ENCODE data around the gene CR1L.
"Not testable (repeated sequence)": the region's sequence is repeated elsewhere in the genome, so short reads cannot be mapped to it uniquely, and the experiment has no call there.

The CR1L gene

DNA sequence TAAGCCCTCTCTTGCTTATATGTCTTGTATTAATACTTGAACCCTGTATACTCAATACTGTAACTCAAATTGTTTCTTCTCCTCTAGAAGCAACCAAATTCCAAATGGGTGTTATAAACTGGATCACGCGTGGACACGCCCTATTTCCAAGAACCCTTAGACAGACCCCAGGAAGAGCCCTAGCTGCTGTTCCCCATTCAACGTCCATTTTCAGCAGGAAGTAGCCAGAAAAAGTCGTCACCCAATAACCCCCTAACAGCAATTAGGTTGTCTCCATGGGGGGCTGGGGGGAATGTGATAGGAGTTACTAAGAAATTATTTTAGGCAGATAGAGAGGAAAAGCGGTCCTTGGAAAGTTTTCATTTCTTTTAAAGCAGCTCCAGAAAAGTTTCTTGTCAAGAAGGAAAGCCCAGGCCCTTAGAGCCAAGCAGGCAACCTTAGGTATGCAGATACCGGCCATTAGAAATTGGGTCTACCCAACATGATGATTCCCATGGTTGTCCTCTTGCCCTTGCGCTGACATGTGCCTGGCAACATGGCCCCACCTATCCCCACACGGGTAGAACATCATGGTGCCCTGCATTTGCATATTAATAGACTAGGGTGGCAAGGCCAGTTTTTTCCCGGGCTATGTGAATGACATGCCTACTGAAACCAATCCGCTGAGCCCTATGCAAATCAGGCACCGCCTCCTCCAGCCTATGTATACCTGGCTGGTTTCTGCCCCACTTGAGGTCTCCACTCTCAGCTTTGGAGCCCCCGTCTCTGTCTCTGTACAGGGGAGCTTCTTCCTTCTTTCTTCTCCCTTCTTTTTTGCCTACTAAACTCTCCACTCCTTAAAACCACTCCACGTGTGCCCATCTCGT, 102.9 kb downstream of the CR1L start:
- DNase-seq: no peak

GRCh38 chr1:207748737-207749528, 104.0 kb downstream of the CR1L start:
- DNase-seq: no peak

DNA sequence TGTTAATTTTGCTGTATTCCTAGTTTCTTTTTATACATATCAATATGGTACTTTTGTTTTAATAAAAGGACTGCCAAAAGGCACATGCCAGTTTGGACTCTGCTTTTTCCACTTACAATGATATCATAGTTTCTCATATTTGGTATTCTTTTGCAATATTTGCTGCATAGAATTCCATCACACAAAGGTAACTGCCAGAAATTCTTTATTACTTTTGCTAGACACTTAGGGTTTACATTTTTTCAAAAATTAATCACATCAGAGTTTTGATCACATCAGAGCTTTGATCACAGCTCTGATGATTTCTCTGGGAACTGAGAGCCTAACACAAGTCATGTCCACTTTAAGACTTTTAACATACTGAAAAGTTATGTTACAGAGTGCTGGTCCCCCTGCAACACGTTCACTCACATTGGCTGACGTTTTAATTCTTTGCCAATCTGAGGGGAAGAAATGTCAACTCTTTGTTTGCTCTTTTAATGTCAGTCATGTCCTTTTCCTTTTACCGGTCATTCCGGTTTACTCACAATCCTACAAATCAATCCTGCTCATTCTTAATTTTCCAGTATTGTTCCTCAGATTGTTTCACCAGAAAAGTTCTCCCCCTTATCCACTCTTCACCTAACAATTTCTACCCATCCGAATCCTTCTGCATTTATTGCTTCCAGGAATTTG, 105.8 kb downstream of the CR1L start:
- DNase-seq: no peak

GRCh38 chr1:207751463-207751789, 106.5 kb downstream of the CR1L start:
- not testable (repeated sequence) for DNase-seq

- peak; percentile 89 for DNase-seq
Observed at GRCh38 chr1:207751790-207752455, 107.0 kb downstream of the CR1L start, which contains the start of gene CD46. Gene CD46 (plus strand): TSS chr1:207752054. CDS start chr1:207752213, 159 bp downstream.

- DNase-seq: no peak
Observed at GRCh38 chr1:207752456-207752998, 107.6 kb downstream of the CR1L start.

DNA sequence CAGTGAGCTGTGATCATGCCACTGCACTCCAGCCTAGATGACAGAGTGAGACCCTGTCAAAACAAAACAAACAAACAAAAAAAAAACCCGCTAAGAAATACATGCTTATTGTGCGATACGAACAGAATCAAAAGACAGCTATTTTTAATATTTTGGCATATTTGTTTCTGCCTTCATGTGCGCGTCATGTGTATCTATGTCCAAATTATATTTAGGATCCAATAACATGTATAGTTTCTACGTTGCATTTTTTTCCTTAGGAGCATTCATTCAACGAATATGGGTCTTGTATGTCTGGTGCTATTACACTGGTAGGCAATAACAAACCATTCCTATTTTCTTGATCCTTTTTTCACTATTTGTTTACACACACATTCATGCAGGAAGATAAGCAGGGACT, 108.7 kb downstream of the CR1L start:
- no peak for DNase-seq

- DNase-seq: no peak
Observed at GRCh38 chr1:207754011-207754410, 109.1 kb downstream of the CR1L start.

GRCh38 chr1:207754974-207755700, 110.2 kb downstream of the CR1L start:
- DNase-seq: no peak

- DNase-seq: no peak
Observed at GRCh38 chr1:207755846-207756693, 111.1 kb downstream of the CR1L start.

DNA sequence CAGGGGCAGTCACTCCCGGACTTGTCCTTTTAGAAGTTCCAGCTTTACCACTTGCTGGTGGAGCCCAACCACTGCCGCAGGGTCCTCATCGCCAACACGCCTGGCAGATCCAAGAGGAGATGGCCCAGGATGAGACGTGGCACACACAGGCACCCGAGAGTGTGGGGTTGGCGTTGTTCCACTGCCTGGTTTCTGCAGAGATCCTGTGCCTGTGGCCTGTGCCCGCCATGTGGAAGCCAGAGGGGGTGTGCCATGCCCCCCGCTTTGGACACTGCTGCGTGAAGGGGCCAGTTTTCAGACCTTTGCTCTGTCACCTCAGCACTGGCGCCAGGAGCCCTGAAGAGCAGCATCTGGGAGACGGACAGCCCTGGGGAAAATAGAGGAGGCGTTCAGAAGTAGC, 117.7 kb downstream of the CR1L start:
- DNase-seq: no peak

DNA sequence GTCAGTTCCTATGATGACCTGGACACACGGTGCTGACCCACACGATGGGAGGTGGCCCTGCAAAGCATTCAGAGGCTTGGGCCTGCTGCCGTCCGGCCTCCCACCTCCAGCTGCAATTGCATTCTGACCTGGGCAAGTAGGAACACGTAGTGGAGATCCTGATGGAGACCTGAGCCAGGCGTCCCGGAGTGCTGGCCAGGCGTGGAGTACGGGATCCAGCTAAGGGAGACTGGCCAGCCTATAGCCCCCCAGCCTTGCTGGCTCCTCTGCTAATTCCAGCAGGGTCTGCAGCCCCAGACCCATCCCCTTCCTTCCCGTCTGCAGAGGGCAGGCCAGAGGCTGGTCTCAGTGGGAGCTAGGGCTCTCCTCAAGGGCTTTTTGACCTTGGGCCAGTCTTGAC, 118.2 kb downstream of the CR1L start:
- DNase-seq: no peak

DNA sequence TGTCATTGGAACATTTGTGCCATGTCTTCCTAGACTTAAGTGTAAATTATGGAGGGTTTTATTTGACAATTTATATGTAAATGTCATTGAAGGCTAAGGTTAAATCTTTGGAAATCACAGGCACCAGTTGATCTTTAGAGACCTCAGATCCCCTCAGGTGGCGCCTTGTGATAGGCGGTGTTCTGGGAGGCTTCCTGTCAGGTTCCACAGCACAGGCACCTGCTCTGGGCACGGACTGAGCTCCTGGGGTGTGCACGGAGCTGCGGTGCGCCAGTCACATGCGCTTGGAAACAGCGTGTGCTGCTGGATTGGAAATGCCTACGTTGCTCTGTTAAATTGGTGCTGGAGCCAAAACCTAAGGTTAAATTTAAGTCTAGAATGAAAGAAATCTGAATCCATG, 119.0 kb downstream of the CR1L start:
- no peak for DNase-seq

- DNase-seq: no peak
Observed at GRCh38 chr1:207766569-207766968, 121.6 kb downstream of the CR1L start.

DNA sequence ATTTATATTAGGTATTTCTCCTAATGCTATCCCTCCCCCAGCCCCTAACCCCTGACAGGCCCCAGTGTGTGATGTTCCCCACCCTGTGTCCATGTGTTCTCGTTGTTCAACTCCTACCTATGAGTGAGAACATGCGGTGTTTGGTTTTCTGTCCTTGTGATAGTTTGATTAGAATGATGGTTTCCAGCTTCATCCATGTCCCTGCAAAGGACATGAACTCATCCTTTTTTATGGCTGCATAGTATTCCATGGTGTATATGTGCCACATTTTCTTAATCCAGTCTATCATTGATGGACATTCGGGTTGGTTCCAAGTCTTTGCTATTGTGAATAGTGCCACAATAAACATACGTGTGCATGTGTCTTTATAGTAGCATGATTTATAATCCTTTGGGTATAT, 125.6 kb downstream of the CR1L start:
- not testable (repeated sequence) for DNase-seq

All from T-helper 9 cell (primary cell).